Left ventricle myocardium inferior (tissue), 1 donor: ENCODE data around the gene CDCA7. TPM values are rescaled to one million over a fixed set of nuclear protein-coding genes. Genes with fewer than 3 reads are reported as not detected.
"Not testable (repeated sequence)": the region's sequence is repeated elsewhere in the genome, so short reads cannot be mapped to it uniquely, and the experiment has no call there.

Experiments used
- DNase-seq: peaks from one replicate; pipeline ENCODE4 v3.0.0-alpha.2; 2020
- H3K27ac ChIP-seq: fragments of 200-600 bp; replicated peaks from 2 replicates; pipeline ENCODE4 v1.8.0; 2021
- H3K27me3 ChIP-seq: fragments of 200-600 bp; 2 replicates; pipeline ENCODE4 v1.8.0; 2021; ENCODE audit warnings: low read depth
- H3K36me3 ChIP-seq: fragments of 200-600 bp; 2 replicates; pipeline ENCODE4 v1.8.0; 2021
- H3K4me1 ChIP-seq: fragments of 200-600 bp; 2 replicates; pipeline ENCODE4 v1.8.0; 2021
- H3K4me3 ChIP-seq: fragments of 200-600 bp; 2 replicates; pipeline ENCODE4 v1.8.0; 2021; ENCODE audit warnings: mild to moderate bottlenecking, moderate library complexity
- H3K9me3 ChIP-seq: fragments of 200-600 bp; replicated peaks from 2 replicates; pipeline ENCODE4 v1.8.0; 2021
- CTCF ChIP-seq: fragments of 200-600 bp; IDR thresholded peaks from 2 replicates; pipeline ENCODE4 v1.8.0; 2021; ENCODE audit warnings: antibody characterized with exemption, mild to moderate bottlenecking, borderline replicate concordance
- intact Hi-C: fragments of 100-400 bp; cut with micrococcal nuclease; formaldehyde crosslinking; loops from one replicate; pipeline ENCODE4 v1.11.0; 2022
- long read RNA-seq: library from polyadenylated mRNA; unstranded; transcript quantifications from one replicate; pipeline ENCODE4 v2.0.0, GENCODE V29; 2021
- total RNA-seq: library from RNA; stranded (reverse); fragmentation: NEBNext Ultra II Directional; extraction: Animal tissue kit (Norgen Biotek cat#: 25700); gene quantifications from one replicate; pipeline ENCODE4 v1.2.1, GENCODE V29; 2021
- donor health status: DM: no; HTN: yes; CAD: no; lungs with severe emphysema.

The CDCA7 gene
- 0.96 TPM for total RNA-seq
- long read RNA-seq, partial matches to known transcripts = 0 of 3 reads
- long read RNA-seq, other reads (novel, unspliced or antisense) = 0 of 3 reads

- DNase-seq = peak; percentile 47
- intact Hi-C loops = no loop called here
- H3K27me3 ChIP-seq = peaks cover 62% of the 10 kb centered on the region
- peak within 1 kb of the TSS; percentile 81 for H3K4me3 ChIP-seq
- peaks cover 22% of the 10 kb centered on the region for H3K4me1 ChIP-seq
- no peaks in the 10 kb centered on the region for H3K9me3 ChIP-seq
- no peak for TF ChIP-seq CTCF
- H3K27ac ChIP-seq = peak within 1 kb of the TSS; percentile 68
- no peaks in the 10 kb centered on the region for H3K36me3 ChIP-seq
Measured at GRCh38 chr2:173354582-173355131, at the start of gene CDCA7. TSS of gene CDCA7 (plus strand) at chr2:173354872. CDS start at chr2:173354964, 92 bp downstream.

GRCh38 chr2:173305303-173305702 lies 49.4 kb upstream of the CDCA7 start:
- Histone ChIP-seq H3K27me3 (no peaks in the 10 kb centered on the region), H3K4me1 (no peaks in the 10 kb centered on the region), H3K27ac (no peak overlapping the region), H3K36me3 (no peaks in the 10 kb centered on the region), H3K9me3 (peaks cover 13% of the 10 kb centered on the region), H3K4me3 (no peak overlapping the region)
- intact Hi-C loops = no loop called here
- DNase-seq = no peak
- no peak for TF ChIP-seq CTCF

GRCh38 chr2:173307293-173307692 lies 47.4 kb upstream of the CDCA7 start:
- no peaks in the 10 kb centered on the region for H3K36me3 ChIP-seq
- no peak overlapping the region for H3K27ac ChIP-seq
- intact Hi-C loops = no loop called here
- DNase-seq = no peak
- no peaks in the 10 kb centered on the region for H3K4me1 ChIP-seq
- peaks cover 5% of the 10 kb centered on the region for H3K9me3 ChIP-seq
- TF ChIP-seq CTCF = no peak
- no peaks in the 10 kb centered on the region for H3K27me3 ChIP-seq
- no peak overlapping the region for H3K4me3 ChIP-seq

- not testable (repeated sequence) for H3K36me3 ChIP-seq
Measured at GRCh38 chr2:173309370-173309769, 45.3 kb upstream of the CDCA7 start.

GRCh38 chr2:173311844-173312606 lies 42.6 kb upstream of the CDCA7 start:
- Histone ChIP-seq H3K9me3 (peaks cover 19% of the 10 kb centered on the region), H3K4me1 (no peaks in the 10 kb centered on the region), H3K4me3 (no peak overlapping the region), H3K36me3 (no peaks in the 10 kb centered on the region), H3K27me3 (no peaks in the 10 kb centered on the region), H3K27ac (no peak overlapping the region)
- no peak for DNase-seq
- TF ChIP-seq CTCF = no peak
- intact Hi-C loops = no loop called here

More at GRCh38 chr2:173309370-173309769, 45.3 kb upstream of the CDCA7 start:
- H3K27ac ChIP-seq, intact Hi-C loops, H3K27me3 ChIP-seq, H3K9me3 ChIP-seq, H3K4me1 ChIP-seq, H3K4me3 ChIP-seq, DNase-seq: not testable (repeated sequence)

- intact Hi-C loops = no loop called here
- H3K4me3 ChIP-seq = no peak overlapping the region
- no peak for DNase-seq
- TF ChIP-seq CTCF = no peak
- no peak overlapping the region for H3K27ac ChIP-seq
- peaks cover 68% of the 10 kb centered on the region for H3K9me3 ChIP-seq
- no peaks in the 10 kb centered on the region for H3K36me3 ChIP-seq
- H3K27me3 ChIP-seq = no peaks in the 10 kb centered on the region
- H3K4me1 ChIP-seq = no peaks in the 10 kb centered on the region
Measured at GRCh38 chr2:173323371-173323770, 31.3 kb upstream of the CDCA7 start.
